CD4-positive, CD25-positive, alpha-beta regulatory T cell (primary cell): ENCODE measurements around the gene CEBPE. TPM values are rescaled to one million over a fixed set of nuclear protein-coding genes. Genes with fewer than 3 reads are reported as not detected.

ENCODE experiments used
- ATAC-seq, 2 donors: fragments of 150-1000 bp; cut with Tn5 transposase; one replicate each; pipeline ENCODE4 v1.10.0; 2021; ENCODE audit warnings: low read depth in 2 of 2, moderate number of reproducible peaks in 2 of 2, moderate library complexity in 1 of 2
- DNase-seq, 3 donors: peaks; one replicate each; pipeline versions ENCODE4 v3.0.0 to v3.0.0-alpha.2; 2012 to 2022; ENCODE audit warnings: mixed read lengths in 1 of 3
- H3K27ac ChIP-seq: one replicate; pipeline ENCODE4 v1.7.0; 2013; ENCODE audit warnings: mild to moderate bottlenecking, low read length; ENCODE audit not compliant: insufficient read depth, poor library complexity, severe bottlenecking
- H3K27me3 ChIP-seq: one replicate; pipeline ENCODE4 v1.7.0; 2013; ENCODE audit warnings: low read length; ENCODE audit not compliant: control insufficient read depth, insufficient read depth
- H3K36me3 ChIP-seq: one replicate; pipeline ENCODE4 v1.7.0; 2013; ENCODE audit warnings: mild to moderate bottlenecking, low read length, moderate library complexity; ENCODE audit not compliant: control insufficient read depth, insufficient read depth
- H3K4me1 ChIP-seq: 2 replicates; pipeline ENCODE4 v1.7.0; 2013; ENCODE audit warnings: mild to moderate bottlenecking, low read length; ENCODE audit not compliant: insufficient read depth, control insufficient read depth, poor library complexity, severe bottlenecking
- H3K4me3 ChIP-seq: one replicate; pipeline ENCODE4 v1.7.0; 2013; ENCODE audit warnings: low read depth, mild to moderate bottlenecking, low read length, moderate library complexity
- H3K9me3 ChIP-seq, 2 experiments: 1 replicate in 1 of 2; 2 replicates in 1 of 2; pipeline ENCODE4 v1.7.0; 2013; ENCODE audit warnings: low read length in 2 of 2, mild to moderate bottlenecking in 1 of 2, moderate library complexity in 1 of 2; ENCODE audit not compliant: control insufficient read depth in 2 of 2
- H3K27ac Mint-ChIP-seq, 3 donors: one replicate each; pipeline ENCODE4 v1.8.0; 2020 to 2022; ENCODE audit warnings: mild to moderate bottlenecking in 3 of 3, mixed read lengths in 3 of 3, moderate library complexity in 2 of 3
- H3K27me3 Mint-ChIP-seq: one replicate; pipeline ENCODE4 v1.8.0; 2022; ENCODE audit warnings: mild to moderate bottlenecking, mixed read lengths
- H3K36me3 Mint-ChIP-seq: one replicate; pipeline ENCODE4 v1.8.0; 2020; ENCODE audit warnings: mixed read lengths
- H3K4me1 Mint-ChIP-seq, 4 donors: one replicate each; pipeline ENCODE4 v1.8.0; 2020 to 2022; ENCODE audit warnings: mixed read lengths in 4 of 4, mild to moderate bottlenecking in 1 of 4
- H3K4me3 Mint-ChIP-seq, 4 donors: one replicate each; pipeline ENCODE4 v1.8.0; 2020 to 2022; ENCODE audit warnings: mild to moderate bottlenecking in 4 of 4, mixed read lengths in 4 of 4, moderate library complexity in 3 of 4
- H3K9me3 Mint-ChIP-seq, 7 donors: one replicate each; pipeline ENCODE4 v1.8.0; 2020 to 2022; ENCODE audit warnings: mixed read lengths in 7 of 7, mild to moderate bottlenecking in 3 of 7, moderate library complexity in 2 of 7
- polyA plus RNA-seq, 4 donors: library from polyadenylated mRNA; unstranded; fragments of 300-500 nt; fragmentation: Illumina TruSeq; gene quantifications; one replicate each; pipeline ENCODE4 v1.2.3, GENCODE V29; 2021
- total RNA-seq: library from RNA; stranded (reverse); gene quantifications from one replicate; pipeline ENCODE4 v1.2.3, GENCODE V29; 2022

CEBPE gene
- total and polyA plus RNA-seq, 5 donors from 2014 or later, result 0.14 to 0.29 (median 0.24) TPM; not detected in 2

DNA sequence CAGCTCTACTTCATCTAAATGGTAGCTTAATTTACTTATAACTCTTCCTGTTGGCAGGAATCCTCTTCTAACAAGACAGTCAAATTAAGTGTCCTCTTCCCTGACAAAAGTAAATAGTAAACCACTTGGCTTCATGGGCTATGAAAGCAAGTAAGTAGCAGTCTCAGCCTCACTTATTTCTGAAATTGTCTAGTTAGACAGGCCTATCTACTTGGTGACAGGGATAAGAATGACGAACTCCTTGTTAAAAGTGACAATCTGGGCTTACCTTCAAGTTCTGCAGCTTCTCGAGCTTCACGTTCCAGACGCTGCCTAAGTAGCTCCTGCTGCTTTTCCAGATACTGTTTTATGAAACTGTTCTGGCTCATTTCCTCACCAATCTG lies 28.8 kb downstream of the CEBPE start:
- no peaks in the 10 kb centered on the region for H3K9me3 ChIP-seq
- Mint-ChIP-seq H3K4me3 (peak overlapping the region in 1 of 4 donors; percentile 45), H3K27ac (peak overlapping the region in 1 of 3 donors; percentile 63), H3K4me1 (peaks cover 32 to 60% (median 38%) of the 10 kb centered on the region in 4 donors), H3K27me3 (no peaks in the 10 kb centered on the region), H3K36me3 (peaks cover 41% of the 10 kb centered on the region), H3K9me3 (no peaks in the 10 kb centered on the region)
- H3K27ac ChIP-seq, result no peak overlapping the region
- H3K36me3 ChIP-seq, result peaks cover 75% of the 10 kb centered on the region
- H3K4me1 ChIP-seq, result peaks cover 18% of the 10 kb centered on the region
- no peak overlapping the region for H3K4me3 ChIP-seq
- DNase-seq, result no peak
- no peak for ATAC-seq
- H3K27me3 ChIP-seq, result no peaks in the 10 kb centered on the region

DNA sequence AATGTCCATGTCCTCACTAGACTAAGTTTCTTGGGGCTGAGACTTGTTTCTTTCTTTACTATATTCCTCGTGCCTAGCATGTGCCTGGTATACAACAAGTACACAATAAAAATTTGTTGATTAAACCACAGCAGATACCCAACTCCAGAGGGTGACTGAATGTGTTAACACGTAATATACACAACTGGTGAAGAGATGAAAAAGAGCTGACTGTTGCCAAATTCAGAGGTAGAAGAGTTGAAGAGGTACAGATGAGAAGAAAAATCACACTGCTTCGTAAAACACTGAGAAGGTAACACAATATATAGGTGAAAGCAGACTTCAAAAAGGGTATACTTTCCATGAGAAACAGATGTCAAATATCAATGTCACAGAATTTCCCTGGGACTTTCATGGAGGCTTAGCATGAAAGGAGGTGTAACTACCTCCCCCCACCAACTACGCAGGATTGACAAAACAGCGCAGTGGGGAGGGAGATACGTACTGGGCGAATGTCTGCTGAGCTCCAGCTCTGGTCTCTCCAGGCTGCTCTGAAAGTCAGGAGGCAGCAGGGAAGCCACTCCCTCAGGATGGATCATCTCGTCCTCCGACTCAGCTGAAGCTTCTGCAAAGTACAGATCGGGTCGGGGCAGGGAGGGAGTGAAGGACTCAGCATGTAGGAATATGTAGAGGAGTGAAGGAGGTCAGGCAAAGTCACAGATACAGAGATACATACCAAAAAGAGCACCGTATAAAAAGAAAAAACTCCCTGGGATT lies 29.4 kb downstream of the CEBPE start:
- H3K27ac ChIP-seq, result no peak overlapping the region
- ATAC-seq, result no peak
- Mint-ChIP-seq H3K9me3 (no peaks in the 10 kb centered on the region), H3K4me3 (peak overlapping the region in 1 of 4 donors; percentile 26), H3K27me3 (no peaks in the 10 kb centered on the region), H3K4me1 (peaks cover 32 to 60% (median 38%) of the 10 kb centered on the region in 4 donors), H3K36me3 (peaks cover 42% of the 10 kb centered on the region), H3K27ac (peak overlapping the region in 2 of 3 donors; percentile 39 to 52)
- peaks cover 18% of the 10 kb centered on the region for H3K4me1 ChIP-seq
- H3K36me3 ChIP-seq, result peaks cover 81% of the 10 kb centered on the region
- no peak overlapping the region for H3K4me3 ChIP-seq
- no peaks in the 10 kb centered on the region for H3K27me3 ChIP-seq
- H3K9me3 ChIP-seq, result no peaks in the 10 kb centered on the region
- DNase-seq, result no peak

DNA sequence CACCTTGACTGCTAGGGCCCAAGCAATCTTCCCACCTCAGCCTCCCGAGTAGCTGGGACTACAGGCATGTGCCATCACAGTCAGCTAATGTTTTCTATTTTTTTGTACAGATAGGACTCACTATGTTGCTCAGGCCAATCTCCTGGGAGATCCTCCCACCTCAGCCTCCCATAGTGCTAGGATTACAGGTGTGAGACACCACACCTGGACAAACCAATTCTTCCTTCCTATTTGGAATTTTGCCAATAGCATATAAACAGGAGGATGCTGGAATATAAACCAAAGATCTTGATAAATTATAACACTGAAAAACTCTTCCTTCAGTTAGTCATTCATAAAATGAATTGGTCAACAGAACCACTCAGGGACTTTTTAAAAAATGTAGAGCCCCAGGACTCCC lies 32.5 kb downstream of the CEBPE start:
- H3K9me3 ChIP-seq, result no peaks in the 10 kb centered on the region
- H3K9me3 Mint-ChIP-seq, result no peaks in the 10 kb centered on the region
- H3K4me1 Mint-ChIP-seq, result peaks cover 21 to 39% (median 26%) of the 10 kb centered on the region in 4 donors
- H3K4me3 Mint-ChIP-seq, result no peak overlapping the region
- no peaks in the 10 kb centered on the region for H3K27me3 Mint-ChIP-seq
- DNase-seq (no peak), ATAC-seq (no peak)
- H3K36me3 Mint-ChIP-seq, result peaks cover 42% of the 10 kb centered on the region
- H3K36me3 ChIP-seq, result peaks cover 96% of the 10 kb centered on the region
- no peak overlapping the region for H3K27ac Mint-ChIP-seq
- no peak overlapping the region for H3K4me3 ChIP-seq
- H3K27ac ChIP-seq, result no peak overlapping the region
- H3K4me1 ChIP-seq, result no peaks in the 10 kb centered on the region
- H3K27me3 ChIP-seq, result no peaks in the 10 kb centered on the region

DNA sequence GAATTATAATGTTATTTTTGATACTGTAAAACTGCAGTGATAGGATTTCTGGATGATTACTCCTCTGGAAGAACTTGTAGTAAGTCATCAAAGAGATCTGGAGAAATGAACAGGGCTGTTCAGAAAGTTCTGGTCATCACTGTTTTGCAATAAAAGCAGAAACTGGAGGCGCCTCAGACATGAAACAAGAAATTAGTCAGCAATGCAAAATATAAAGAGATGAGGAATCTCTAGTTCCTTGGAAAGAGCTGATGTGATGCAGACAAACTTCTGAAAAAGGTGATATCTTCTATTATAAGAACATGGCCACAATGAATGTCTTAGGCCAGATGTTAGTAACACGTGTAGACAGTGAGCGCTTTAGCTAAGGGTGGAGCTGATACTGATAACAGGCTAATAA lies 33.6 kb downstream of the CEBPE start:
- Mint-ChIP-seq H3K36me3 (peaks cover 50% of the 10 kb centered on the region), H3K27me3 (no peaks in the 10 kb centered on the region), H3K9me3 (no peaks in the 10 kb centered on the region), H3K4me1 (peaks cover 20 to 37% (median 27%) of the 10 kb centered on the region in 4 donors), H3K4me3 (no peak overlapping the region), H3K27ac (peak overlapping the region in 1 of 3 donors; percentile 33)
- Histone ChIP-seq H3K4me1 (no peaks in the 10 kb centered on the region), H3K36me3 (peaks cover 96% of the 10 kb centered on the region), H3K4me3 (no peak overlapping the region), H3K9me3 (no peaks in the 10 kb centered on the region), H3K27me3 (no peaks in the 10 kb centered on the region), H3K27ac (no peak overlapping the region)
- no peak for ATAC-seq
- no peak for DNase-seq

DNA sequence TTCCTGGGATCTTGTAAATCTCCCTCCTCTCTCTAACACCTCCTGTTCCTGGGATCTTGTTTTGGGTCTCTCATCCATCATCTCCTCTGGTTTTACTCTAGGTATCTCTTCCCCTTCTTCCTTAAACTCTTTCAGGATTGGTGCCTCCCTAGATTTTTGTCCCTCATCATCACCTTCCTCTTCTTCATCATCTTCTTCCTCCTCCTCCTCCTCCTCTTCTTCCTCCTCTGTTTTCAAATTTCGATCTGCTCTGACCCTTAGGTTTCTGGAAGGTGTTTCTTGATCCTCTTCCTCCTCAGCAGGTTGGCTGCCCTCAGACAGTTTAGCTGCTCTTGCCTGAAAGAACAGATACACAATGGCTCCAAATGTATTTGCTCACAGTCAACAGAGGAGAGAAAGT lies 38.6 kb downstream of the CEBPE start:
- no peaks in the 10 kb centered on the region for H3K9me3 ChIP-seq
- Mint-ChIP-seq H3K27me3 (no peaks in the 10 kb centered on the region), H3K4me3 (no peak overlapping the region), H3K9me3 (no peaks in the 10 kb centered on the region), H3K4me1 (peaks cover 10 to 11% (median 10%) of the 10 kb centered on the region in 4 donors), H3K27ac (peak overlapping the region in 2 of 3 donors; percentile 73 to 82), H3K36me3 (peaks cover 54% of the 10 kb centered on the region)
- DNase-seq, result no peak
- H3K27ac ChIP-seq, result no peak overlapping the region
- peaks cover 96% of the 10 kb centered on the region for H3K36me3 ChIP-seq
- no peak for ATAC-seq
- H3K4me1 ChIP-seq, result no peaks in the 10 kb centered on the region
- no peaks in the 10 kb centered on the region for H3K27me3 ChIP-seq
- H3K4me3 ChIP-seq, result no peak overlapping the region

DNA sequence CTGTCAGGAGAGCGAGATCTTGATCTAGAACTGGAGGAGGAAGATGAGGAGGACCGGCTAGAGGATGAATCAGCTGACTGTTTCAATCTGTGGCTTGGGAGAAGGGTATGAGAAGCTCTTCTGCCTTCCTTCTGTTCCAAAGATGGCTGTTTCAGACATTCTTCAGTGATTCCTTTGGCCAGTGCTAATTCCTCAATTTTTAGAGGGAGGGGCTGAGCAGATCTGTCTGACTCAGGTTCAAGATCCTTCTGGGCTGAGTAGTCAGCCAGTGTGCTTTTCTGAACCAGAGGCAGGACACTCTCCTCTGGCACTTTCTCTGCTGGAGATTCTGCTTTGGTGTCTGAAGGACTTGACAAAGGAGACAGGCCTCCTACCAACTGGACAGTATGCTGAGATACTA lies 39.3 kb downstream of the CEBPE start:
- no peak overlapping the region for H3K4me3 ChIP-seq
- no peaks in the 10 kb centered on the region for H3K27me3 ChIP-seq
- Mint-ChIP-seq H3K27me3 (no peaks in the 10 kb centered on the region), H3K27ac (peak overlapping the region in 1 of 3 donors; percentile 70), H3K4me3 (no peak overlapping the region), H3K36me3 (peaks cover 53% of the 10 kb centered on the region), H3K4me1 (peaks cover 9 to 11% (median 10%) of the 10 kb centered on the region in 4 donors), H3K9me3 (no peaks in the 10 kb centered on the region)
- H3K27ac ChIP-seq, result no peak overlapping the region
- peaks cover 96% of the 10 kb centered on the region for H3K36me3 ChIP-seq
- H3K4me1 ChIP-seq, result no peaks in the 10 kb centered on the region
- ATAC-seq (no peak), DNase-seq (no peak)
- no peaks in the 10 kb centered on the region for H3K9me3 ChIP-seq

DNA sequence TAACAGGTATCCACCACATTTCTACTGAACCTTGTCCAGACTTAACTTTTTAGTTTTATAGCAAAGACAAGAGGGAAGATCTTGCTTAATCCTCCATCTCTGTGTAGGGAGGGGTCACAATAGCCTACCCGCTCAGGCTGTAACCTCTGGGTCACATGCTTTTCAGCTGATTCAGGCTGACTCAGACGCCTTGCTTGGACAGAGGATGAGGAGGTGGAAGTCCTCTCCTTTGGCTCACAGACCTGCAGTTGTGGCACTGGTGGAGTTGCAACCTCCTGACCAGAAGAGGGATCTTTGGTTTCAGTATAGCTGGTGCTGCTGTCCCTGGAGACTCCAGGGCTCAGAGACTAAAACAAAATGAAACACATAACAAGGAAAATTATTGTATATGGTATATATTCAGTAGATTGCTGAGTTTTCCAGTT lies 40.4 kb downstream of the CEBPE start:
- Mint-ChIP-seq H3K4me1 (peaks cover 9 to 11% (median 10%) of the 10 kb centered on the region in 4 donors), H3K27ac (no peak overlapping the region), H3K27me3 (no peaks in the 10 kb centered on the region), H3K9me3 (no peaks in the 10 kb centered on the region), H3K36me3 (peaks cover 50% of the 10 kb centered on the region), H3K4me3 (no peak overlapping the region)
- ATAC-seq (no peak), DNase-seq (no peak)
- Histone ChIP-seq H3K4me1 (no peaks in the 10 kb centered on the region), H3K36me3 (peaks cover 95% of the 10 kb centered on the region), H3K27me3 (no peaks in the 10 kb centered on the region), H3K9me3 (no peaks in the 10 kb centered on the region), H3K4me3 (no peak overlapping the region), H3K27ac (no peak overlapping the region)

DNA sequence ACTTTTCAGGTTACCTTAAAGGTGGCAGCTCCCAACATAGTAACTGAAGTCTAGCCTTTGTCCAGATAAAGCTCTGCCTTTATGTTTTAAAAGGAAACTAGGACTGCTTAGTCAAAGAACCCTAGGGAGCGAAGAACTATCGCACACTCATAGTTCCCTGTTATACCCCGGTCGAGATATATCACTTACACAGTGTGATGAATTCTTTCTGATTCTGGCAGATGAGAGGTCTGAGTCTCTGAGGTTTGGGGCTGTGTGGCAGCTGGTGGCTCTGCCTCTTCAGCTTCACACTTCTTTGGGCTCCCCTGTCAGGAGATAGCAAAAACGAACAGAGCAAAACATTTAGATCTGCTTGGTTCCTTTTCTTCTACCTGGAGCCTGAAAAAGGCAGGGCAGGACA lies 41.1 kb downstream of the CEBPE start:
- H3K27me3 ChIP-seq, result no peaks in the 10 kb centered on the region
- Mint-ChIP-seq H3K27me3 (no peaks in the 10 kb centered on the region), H3K4me1 (peaks cover 9 to 11% (median 10%) of the 10 kb centered on the region in 4 donors), H3K4me3 (no peak overlapping the region), H3K27ac (peak overlapping the region in 2 of 3 donors; percentile 14 to 60), H3K36me3 (peaks cover 50% of the 10 kb centered on the region), H3K9me3 (no peaks in the 10 kb centered on the region)
- peaks cover 93% of the 10 kb centered on the region for H3K36me3 ChIP-seq
- ATAC-seq (no peak), DNase-seq (no peak)
- H3K27ac ChIP-seq, result no peak overlapping the region
- no peaks in the 10 kb centered on the region for H3K4me1 ChIP-seq
- H3K4me3 ChIP-seq, result no peak overlapping the region
- no peaks in the 10 kb centered on the region for H3K9me3 ChIP-seq
